ENCODE data around the gene AFAP1. TPM values are rescaled to one million over a fixed set of nuclear protein-coding genes. Genes with fewer than 3 reads are reported as not detected.

The AFAP1 gene
- total and polyA plus RNA-seq, 2 of the 8 experiments (the other 6 are each of a cell fraction or from before 2014, with no cell fraction given) = 3.6 to 18.2 TPM

DNA sequence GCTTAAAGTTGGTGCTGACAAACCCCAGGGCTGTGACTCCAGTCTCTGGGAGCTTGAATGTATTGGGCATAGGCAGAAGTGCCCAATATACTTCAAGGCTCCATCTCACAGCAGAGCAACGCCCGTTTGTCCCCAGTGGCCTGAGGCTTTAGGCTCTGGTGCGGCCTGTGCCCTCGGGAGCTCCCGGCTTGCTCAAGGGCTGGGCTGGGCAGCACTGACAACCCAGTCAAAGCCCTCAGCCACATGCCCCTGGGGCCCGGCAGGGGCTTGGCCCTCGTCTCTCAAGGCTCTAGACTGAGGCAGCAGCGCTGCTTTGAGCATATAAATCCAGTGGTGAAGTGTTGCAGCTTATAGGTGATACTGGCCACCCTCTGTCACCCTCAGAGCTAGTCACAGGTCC lies 203.7 kb downstream of the AFAP1 start:
- Histone ChIP-seq H3K27ac (ENCODE audit: low read depth, low read length) (no peak overlapping the region), H3K4me1 (replicated peaks in 1 of 4; ENCODE audit: control insufficient read depth in 3 of 4, insufficient read depth in 4 of 4, low read length in 3 of 4) (no peaks in the 10 kb centered on the region; a peak in 2 of 7 replicates), H3K23me2 (ENCODE audit: low read depth, low read length) (no peaks in the 10 kb centered on the region), H4K5ac (ENCODE audit: insufficient read length, low read depth, low read length) (no peak overlapping the region), H3K18ac (ENCODE audit: extremely low read depth, low read length) (no peak overlapping the region), H2AK5ac (ENCODE audit: low read depth, low read length) (no peak overlapping the region), H2AFZ (ENCODE audit: low read length) (no peak overlapping the region), H2BK120ac (replicated peaks; ENCODE audit: low read depth, low read length) (no peak overlapping the region), H3K9me3 (ENCODE audit: insufficient read depth in 2 of 2, low read depth in 1 of 2, low read length in 1 of 2) (no peaks in the 10 kb centered on the region), H3K14ac (ENCODE audit: insufficient read length) (no peak overlapping the region), H2BK12ac (ENCODE audit: low read depth, low read length) (no peak overlapping the region), H3K4me2 (ENCODE audit: insufficient read depth in 1 of 2, low read depth in 2 of 2, low read length in 2 of 2) (no peak overlapping the region), H3K23ac (ENCODE audit: insufficient read length) (no peak overlapping the region), H3K4ac (replicated peaks; ENCODE audit: insufficient read length, low read depth, low read length) (no peak overlapping the region), H2BK5ac (ENCODE audit: low read depth, low read length) (no peak overlapping the region), H4K8ac (ENCODE audit: extremely low read depth, insufficient read depth, low read length) (no peak overlapping the region), H3K36me3 (ENCODE audit: control insufficient read depth in 2 of 4, insufficient read depth in 4 of 4, low read length in 3 of 4) (no peaks in the 10 kb centered on the region), H3K79me1 (ENCODE audit: low read depth, low read length) (no peaks in the 10 kb centered on the region), H3K79me2 (ENCODE audit: control insufficient read depth in 1 of 2, insufficient read depth in 2 of 2, low read length in 2 of 2) (no peaks in the 10 kb centered on the region), H3K9ac (replicated peaks in 1 of 4; ENCODE audit: extremely low read depth in 1 of 4, low read depth in 3 of 4, low read length in 3 of 4) (no peak overlapping the region), H4K20me1 (replicated peaks in 1 of 2; ENCODE audit: control insufficient read depth in 1 of 2, insufficient read depth in 2 of 2, low read length in 2 of 2) (peaks cover 0 to 5% of the 10 kb centered on the region in 2 experiments), H3K27me3 (replicated peaks in 1 of 4; ENCODE audit: control insufficient read depth in 3 of 4, extremely low read depth in 1 of 4, insufficient read depth in 3 of 4, low read length in 3 of 4) (0 out of 7 replicates have a peak, but pooled peaks cover 0 to 2% (median 0%) of the 10 kb centered on the region in 4 experiments), H2BK15ac (ENCODE audit: low read length) (no peak overlapping the region), H2BK20ac (ENCODE audit: low read length) (no peak overlapping the region), H4K91ac (replicated peaks; ENCODE audit: insufficient read length, low read length) (no peak overlapping the region), H3K4me3 (ENCODE audit: extremely low read depth in 1 of 4, insufficient read depth in 2 of 4, low read depth in 3 of 4, low read length in 4 of 4) (no peak overlapping the region), H3K56ac (replicated peaks; ENCODE audit: insufficient read length, low read depth, low read length) (no peak overlapping the region)
- no peak for DNase-seq (ENCODE audit: low read depth in 1 of 2, low spot score in 2 of 2)
- FAIRE-seq = no peak
- ChIA-PET CTCF (ENCODE audit: partially characterized antibody) (interaction anchor here (0.7 to 2.3 kb wide), 5 partner anchors 16 to 277 kb away, joined by 3 to 9 read pairs (median 3); no protein-coding TSS in a partner anchor), POLR2A (ENCODE audit: partially characterized antibody) (no interaction called here)
- WGBS, 2 experiments (ENCODE audit: extremely low coverage in 1 of 2, insufficient coverage in 1 of 2, insufficient read length in 1 of 2, insufficient replicate concordance in 2 of 2, low coverage in 1 of 2, low lambda C conversion rate in 2 of 2, missing lambda C conversion rate in 1 of 2) = 90% methylated on average over 8 of the region's 8 CpGs; no CpG with 5 or more reads in 1 of the 2 experiments
- no peak for TF ChIP-seq SIRT6 (IDR thresholded peaks at IDR 0.05; ENCODE audit: low read length)
- TF ChIP-seq POLR2AphosphoS5 (IDR thresholded peaks at IDR 0.05; ENCODE audit: low read depth, low read length) = no peak
- TF ChIP-seq NRF1 (IDR thresholded peaks at IDR 0.05; ENCODE audit: low read depth, low read length) = no peak
- TF ChIP-seq E2F6 (IDR thresholded peaks at IDR 0.05) = no peak
- TF ChIP-seq CHD2 (IDR thresholded peaks at IDR 0.05; ENCODE audit: low read length) = no peak
- TF ChIP-seq, protein P1, sequence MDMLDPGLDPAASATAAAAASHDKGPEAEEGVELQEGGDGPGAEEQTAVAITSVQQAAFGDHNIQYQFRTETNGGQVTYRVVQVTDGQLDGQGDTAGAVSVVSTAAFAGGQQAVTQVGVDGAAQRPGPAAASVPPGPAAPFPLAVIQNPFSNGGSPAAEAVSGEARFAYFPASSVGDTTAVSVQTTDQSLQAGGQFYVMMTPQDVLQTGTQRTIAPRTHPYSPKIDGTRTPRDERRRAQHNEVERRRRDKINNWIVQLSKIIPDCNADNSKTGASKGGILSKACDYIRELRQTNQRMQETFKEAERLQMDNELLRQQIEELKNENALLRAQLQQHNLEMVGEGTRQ (IDR thresholded peaks at IDR 0.05; ENCODE audit: low read length) = no peak
- TF ChIP-seq, protein P2, sequence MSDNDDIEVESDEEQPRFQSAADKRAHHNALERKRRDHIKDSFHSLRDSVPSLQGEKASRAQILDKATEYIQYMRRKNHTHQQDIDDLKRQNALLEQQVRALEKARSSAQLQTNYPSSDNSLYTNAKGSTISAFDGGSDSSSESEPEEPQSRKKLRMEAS (IDR thresholded peaks at IDR 0.05) = no peak
- TF ChIP-seq SUZ12 (IDR thresholded peaks at IDR 0.05; ENCODE audit: low read length) = no peak
- TF ChIP-seq CBX8 (IDR thresholded peaks at IDR 0.05; ENCODE audit: borderline replicate concordance, low read depth, low read length) = no peak
- TF ChIP-seq SAP30 (IDR thresholded peaks at IDR 0.05; ENCODE audit: insufficient read depth, insufficient replicate concordance, low read length) = no peak
- no peak for TF ChIP-seq KDM5A (IDR thresholded peaks at IDR 0.05; ENCODE audit: low read length)

Measured in H1 (cell line).